ENCODE measurements around the gene DOCK3. TPM values are rescaled to one million over a fixed set of nuclear protein-coding genes. Genes with fewer than 3 reads are reported as not detected.

The DOCK3 gene
- total and polyA plus RNA-seq, 10 donors: 0.08 to 2.1 (median 0.44) TPM

DNA sequence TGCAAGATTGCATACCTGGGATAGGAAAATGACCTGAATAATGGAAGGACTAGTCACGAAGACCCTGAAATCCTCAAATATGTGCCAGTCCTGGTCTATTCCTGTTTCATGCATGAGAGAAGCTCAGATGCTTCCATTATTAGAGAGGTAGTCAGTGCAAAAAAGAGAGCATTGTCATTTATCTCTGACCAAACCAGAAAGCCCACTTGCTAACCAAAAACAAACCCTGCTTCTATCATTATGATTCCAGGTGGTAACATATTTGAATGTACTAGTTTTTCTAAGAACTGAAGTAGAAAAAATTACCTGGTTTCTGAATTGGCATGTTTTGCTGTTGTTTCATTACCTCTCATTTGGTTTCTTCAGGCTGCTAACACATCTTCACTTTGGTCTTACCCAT, 549.6 kb downstream of the DOCK3 start:
- Histone ChIP-seq H3K4me1 (no peaks in the 10 kb centered on the region), H3K36me3 (no peaks in the 10 kb centered on the region), H3K9me3 (no peaks in the 10 kb centered on the region), H3K27me3 (replicated peaks in 1 of 7) (no peaks in the 10 kb centered on the region), H3K4me3 (no peak overlapping the region), H3K27ac (no peak overlapping the region)
- no peak for DNase-seq
- TF ChIP-seq POLR2AphosphoS5 (IDR thresholded peaks at IDR 0.05) (no peak), POLR2A (IDR thresholded peaks at IDR 0.05) (no peak)
- TF ChIP-seq, protein P1, sequence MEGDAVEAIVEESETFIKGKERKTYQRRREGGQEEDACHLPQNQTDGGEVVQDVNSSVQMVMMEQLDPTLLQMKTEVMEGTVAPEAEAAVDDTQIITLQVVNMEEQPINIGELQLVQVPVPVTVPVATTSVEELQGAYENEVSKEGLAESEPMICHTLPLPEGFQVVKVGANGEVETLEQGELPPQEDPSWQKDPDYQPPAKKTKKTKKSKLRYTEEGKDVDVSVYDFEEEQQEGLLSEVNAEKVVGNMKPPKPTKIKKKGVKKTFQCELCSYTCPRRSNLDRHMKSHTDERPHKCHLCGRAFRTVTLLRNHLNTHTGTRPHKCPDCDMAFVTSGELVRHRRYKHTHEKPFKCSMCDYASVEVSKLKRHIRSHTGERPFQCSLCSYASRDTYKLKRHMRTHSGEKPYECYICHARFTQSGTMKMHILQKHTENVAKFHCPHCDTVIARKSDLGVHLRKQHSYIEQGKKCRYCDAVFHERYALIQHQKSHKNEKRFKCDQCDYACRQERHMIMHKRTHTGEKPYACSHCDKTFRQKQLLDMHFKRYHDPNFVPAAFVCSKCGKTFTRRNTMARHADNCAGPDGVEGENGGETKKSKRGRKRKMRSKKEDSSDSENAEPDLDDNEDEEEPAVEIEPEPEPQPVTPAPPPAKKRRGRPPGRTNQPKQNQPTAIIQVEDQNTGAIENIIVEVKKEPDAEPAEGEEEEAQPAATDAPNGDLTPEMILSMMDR (IDR thresholded peaks at IDR 0.05 in 8 of 11, conservative IDR thresholded peaks at IDR 0.05 in 3 of 11): no peak
- 77 to 91% (median 89%) methylated on average over 1 of the region's 1 CpG for WGBS, 5 donors
- intact Hi-C loops (cut with DNase I; ENCODE audit: low total_unique reads): no loop called here

DNA sequence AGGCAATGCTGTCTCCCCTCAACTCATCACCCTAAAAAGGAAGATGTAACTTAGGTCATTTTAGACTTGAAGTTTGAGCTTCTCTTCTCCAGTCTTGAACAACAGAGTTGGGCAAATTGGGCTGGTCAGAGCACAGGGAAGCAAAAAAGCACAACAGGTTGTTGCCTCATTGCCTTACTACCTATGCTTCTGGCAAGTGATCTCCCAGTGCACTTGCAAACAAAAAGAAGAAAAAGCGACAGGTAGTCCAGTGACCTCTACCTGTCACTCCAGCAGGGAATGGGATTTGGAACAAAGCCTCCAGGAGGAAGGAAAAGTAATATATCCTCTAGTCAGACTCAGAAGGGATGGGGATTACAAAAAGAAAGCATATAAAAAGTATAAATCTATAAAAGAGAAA, 550.1 kb downstream of the DOCK3 start:
- WGBS, 5 donors: 82 to 97% (median 89%) methylated on average over 1 of the region's 1 CpG
- Histone ChIP-seq H3K4me1 (no peaks in the 10 kb centered on the region), H3K36me3 (no peaks in the 10 kb centered on the region), H3K27ac (no peak overlapping the region), H3K9me3 (no peaks in the 10 kb centered on the region), H3K4me3 (no peak overlapping the region), H3K27me3 (replicated peaks in 1 of 7) (no peaks in the 10 kb centered on the region)
- TF ChIP-seq, protein P1 (IDR thresholded peaks at IDR 0.05 in 8 of 11, conservative IDR thresholded peaks at IDR 0.05 in 3 of 11): no peak
- no peak for TF ChIP-seq POLR2A (IDR thresholded peaks at IDR 0.05)
- TF ChIP-seq POLR2AphosphoS5 (IDR thresholded peaks at IDR 0.05): no peak
- DNase-seq: no peak
- intact Hi-C loops (cut with DNase I; ENCODE audit: low total_unique reads): no loop called here

DNA sequence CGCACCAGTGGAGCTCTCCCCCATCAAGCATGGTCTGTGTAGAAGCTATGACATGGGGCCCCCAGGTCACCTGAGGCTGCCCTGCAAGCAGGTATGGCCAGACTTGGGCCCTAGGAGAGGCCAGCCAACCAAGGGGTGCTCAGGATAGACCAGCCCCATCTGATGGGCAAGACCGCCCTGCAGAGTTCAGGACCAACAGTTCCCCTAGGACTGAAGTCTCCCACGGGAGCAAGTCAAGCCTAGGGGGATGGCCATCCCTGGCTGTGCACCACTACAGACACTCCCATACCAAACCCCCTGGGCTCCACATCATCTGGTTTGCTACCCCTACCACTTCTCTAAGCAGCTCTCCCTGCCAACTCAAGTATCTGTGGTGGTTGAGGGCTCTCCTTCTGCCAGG, 568.2 kb downstream of the DOCK3 start:
- H3K27ac ChIP-seq: no peak overlapping the region
- no peak overlapping the region for H3K4me3 ChIP-seq
- 59 to 88% (median 61%) methylated on average over 1 to 3 of the region's 3 CpGs for WGBS, 5 donors
- H3K36me3 ChIP-seq: no peaks in the 10 kb centered on the region
- no peak for DNase-seq
- intact Hi-C loops (cut with DNase I; ENCODE audit: low total_unique reads): no loop called here
- TF ChIP-seq POLR2AphosphoS5 (IDR thresholded peaks at IDR 0.05) (no peak), POLR2A (IDR thresholded peaks at IDR 0.05) (no peak)
- TF ChIP-seq, protein P1 (IDR thresholded peaks at IDR 0.05 in 8 of 11, conservative IDR thresholded peaks at IDR 0.05 in 3 of 11): no peak
- peaks cover 0 to 4% (median 0%) of the 10 kb centered on the region in 7 donors for H3K27me3 ChIP-seq (replicated peaks in 1 of 7)
- no peaks in the 10 kb centered on the region for H3K4me1 ChIP-seq
- peaks cover 0 to 9% (median 0%) of the 10 kb centered on the region in 8 donors for H3K9me3 ChIP-seq

DNA sequence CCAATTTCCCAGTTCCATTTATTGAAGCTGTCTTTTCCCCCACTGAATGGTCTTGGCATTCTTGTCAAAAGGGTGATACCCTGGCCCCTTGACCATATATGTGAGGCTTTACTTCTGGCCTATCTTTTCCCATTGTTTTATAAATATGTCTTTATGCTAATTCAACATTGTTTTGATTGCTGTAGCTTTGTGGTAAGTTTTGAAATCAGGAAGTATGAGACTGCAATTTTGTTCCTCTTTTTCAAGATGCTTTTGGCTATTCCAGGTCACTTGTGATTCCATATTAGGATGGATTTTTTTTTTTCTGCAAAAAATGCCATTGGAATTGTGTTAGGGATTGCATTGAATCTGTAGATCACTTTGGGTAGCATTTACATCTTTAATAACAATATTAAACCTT, 569.2 kb downstream of the DOCK3 start:
- no peak for DNase-seq
- H3K9me3 ChIP-seq: peaks cover 0 to 6% (median 0%) of the 10 kb centered on the region in 8 donors

More for the DNA sequence above, 569.2 kb downstream of the DOCK3 start:
- H3K4me1 ChIP-seq: no peaks in the 10 kb centered on the region
- H3K36me3 ChIP-seq: no peaks in the 10 kb centered on the region
- intact Hi-C loops (cut with DNase I; ENCODE audit: low total_unique reads): no loop called here
- TF ChIP-seq POLR2A (IDR thresholded peaks at IDR 0.05) (no peak), POLR2AphosphoS5 (IDR thresholded peaks at IDR 0.05) (no peak)
- TF ChIP-seq, protein P1 (IDR thresholded peaks at IDR 0.05 in 8 of 11, conservative IDR thresholded peaks at IDR 0.05 in 3 of 11): no peak
- H3K27me3 ChIP-seq (replicated peaks in 1 of 7): peaks cover 0 to 4% (median 0%) of the 10 kb centered on the region in 7 donors
- peak overlapping the region in 2 of 8 donors; percentile 8 to 57 for H3K27ac ChIP-seq
- H3K4me3 ChIP-seq: no peak overlapping the region

Data from spleen (tissue), 11 donors.